ENCODE data around the gene FLACC1. TPM values are rescaled to one million over a fixed set of nuclear protein-coding genes. Genes with fewer than 3 reads are reported as not detected.

The FLACC1 gene
- total RNA-seq, 2 experiments from 2014 or later: 0.98 to 1.3 TPM

Other genes starting within 250 kb of the FLACC1 start
- 100 to 1,000 TPM; 190 to 198 TPM for gene CFLAR, start 241.2 kb downstream of the FLACC1 start, total RNA-seq
- 10 to 100 TPM; 25.5 to 26.5 TPM for gene CASP10, start 174.2 kb downstream of the FLACC1 start, total RNA-seq
- gene CASP8, start 96.8 kb downstream of the FLACC1 start, total RNA-seq: 10 to 100 TPM; 36.2 to 37.9 TPM
- gene TRAK2, start 94.1 kb upstream of the FLACC1 start, total RNA-seq: 10 to 100 TPM; 21.2 to 24.6 TPM
- gene STRADB, start 94.4 kb upstream of the FLACC1 start, total RNA-seq: 10 to 100 TPM; 22.4 to 23.2 TPM

Measured in activated naive CD8-positive, alpha-beta T cell treated with anti-CD3 and anti-CD28 coated beads for 36 hours (primary cell).